GM20000 (cell line): ENCODE results near the gene DIS3L2.

Experiments used
- DNase-seq: peaks from one replicate; pipeline ENCODE4 v3.0.0; 2012; ENCODE audit warnings: low spot score
- TF ChIP-seq, protein P1 (sequence below): IDR thresholded peaks from 2 replicates; pipeline ENCODE4 v1.5.1; 2012; ENCODE audit warnings: mild to moderate bottlenecking, control low read depth; ENCODE audit errors: extremely low read depth, missing control alignments

Gene DIS3L2

DNA sequence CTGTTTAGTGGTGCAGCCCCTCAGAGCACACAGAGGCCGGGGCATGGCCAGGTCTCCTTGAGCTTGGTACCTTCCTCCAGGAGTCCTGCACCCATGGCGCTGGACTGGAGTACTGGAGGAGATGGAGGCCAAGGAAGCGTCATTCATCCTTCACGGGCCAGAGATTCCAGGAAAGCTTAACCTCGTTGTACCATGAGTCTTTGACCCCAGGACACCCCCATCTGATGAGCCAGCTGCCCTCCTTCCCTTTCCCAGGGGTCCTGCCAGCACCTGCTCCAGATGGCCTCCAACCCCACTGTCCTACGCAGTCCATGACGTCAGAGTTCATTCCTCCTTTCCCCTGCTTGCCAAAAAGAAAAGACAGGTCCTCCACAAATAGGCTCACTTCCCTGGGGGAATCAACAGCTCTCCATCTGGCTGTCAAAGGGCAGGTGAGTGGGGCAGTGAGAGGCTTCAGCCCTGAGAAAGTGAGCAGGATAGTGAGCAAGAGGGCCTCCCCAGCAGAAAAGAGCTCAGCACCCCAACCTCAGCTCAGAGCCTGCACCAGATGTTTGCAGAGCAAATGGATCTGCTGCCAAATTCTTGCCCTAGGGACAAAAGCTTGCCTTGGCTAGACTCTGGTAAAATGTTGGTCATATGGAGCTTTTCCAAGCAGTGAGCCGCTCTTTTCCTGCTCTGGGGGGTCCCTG is 30.8 kb upstream of the DIS3L2 start:
- TF ChIP-seq, protein P1, sequence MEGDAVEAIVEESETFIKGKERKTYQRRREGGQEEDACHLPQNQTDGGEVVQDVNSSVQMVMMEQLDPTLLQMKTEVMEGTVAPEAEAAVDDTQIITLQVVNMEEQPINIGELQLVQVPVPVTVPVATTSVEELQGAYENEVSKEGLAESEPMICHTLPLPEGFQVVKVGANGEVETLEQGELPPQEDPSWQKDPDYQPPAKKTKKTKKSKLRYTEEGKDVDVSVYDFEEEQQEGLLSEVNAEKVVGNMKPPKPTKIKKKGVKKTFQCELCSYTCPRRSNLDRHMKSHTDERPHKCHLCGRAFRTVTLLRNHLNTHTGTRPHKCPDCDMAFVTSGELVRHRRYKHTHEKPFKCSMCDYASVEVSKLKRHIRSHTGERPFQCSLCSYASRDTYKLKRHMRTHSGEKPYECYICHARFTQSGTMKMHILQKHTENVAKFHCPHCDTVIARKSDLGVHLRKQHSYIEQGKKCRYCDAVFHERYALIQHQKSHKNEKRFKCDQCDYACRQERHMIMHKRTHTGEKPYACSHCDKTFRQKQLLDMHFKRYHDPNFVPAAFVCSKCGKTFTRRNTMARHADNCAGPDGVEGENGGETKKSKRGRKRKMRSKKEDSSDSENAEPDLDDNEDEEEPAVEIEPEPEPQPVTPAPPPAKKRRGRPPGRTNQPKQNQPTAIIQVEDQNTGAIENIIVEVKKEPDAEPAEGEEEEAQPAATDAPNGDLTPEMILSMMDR, result no peak
- no peak for DNase-seq

DNA sequence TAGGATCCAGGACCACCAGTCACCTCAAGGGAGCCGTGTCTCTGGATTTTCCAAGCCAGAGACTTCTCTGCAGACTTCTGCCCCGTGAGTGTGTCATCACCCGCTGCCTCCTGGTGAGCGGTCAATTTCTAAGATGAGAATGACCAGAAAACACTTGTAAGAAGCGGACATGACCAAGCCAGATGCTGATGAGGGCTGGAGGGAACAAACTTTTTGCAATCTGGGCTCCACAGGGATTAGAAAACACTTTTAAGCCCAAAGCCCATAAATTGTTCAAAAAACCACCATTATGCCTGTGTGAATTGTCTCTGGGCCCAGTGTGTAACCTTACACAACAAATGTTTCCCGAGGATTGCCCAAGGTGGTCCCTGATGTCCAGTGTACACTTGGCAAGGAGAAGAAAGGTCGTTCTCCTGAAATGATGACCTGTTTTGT is 30.0 kb upstream of the DIS3L2 start:
- DNase-seq, result no peak
- TF ChIP-seq, protein P1, result no peak

DNA sequence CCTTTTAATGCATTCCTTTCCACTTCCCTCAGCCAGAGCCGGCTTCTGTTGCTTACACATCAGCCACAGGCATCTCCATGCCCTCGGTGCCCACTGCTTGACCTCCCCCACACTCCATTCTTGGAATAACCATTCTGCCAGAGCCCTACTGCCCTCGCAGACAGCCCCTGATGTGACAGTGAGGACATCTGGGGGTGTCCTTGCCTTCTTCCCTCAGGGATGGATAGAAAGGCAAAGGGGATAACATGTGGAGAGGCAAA is 28.9 kb upstream of the DIS3L2 start:
- TF ChIP-seq, protein P1, result no peak
- DNase-seq, result no peak

DNA sequence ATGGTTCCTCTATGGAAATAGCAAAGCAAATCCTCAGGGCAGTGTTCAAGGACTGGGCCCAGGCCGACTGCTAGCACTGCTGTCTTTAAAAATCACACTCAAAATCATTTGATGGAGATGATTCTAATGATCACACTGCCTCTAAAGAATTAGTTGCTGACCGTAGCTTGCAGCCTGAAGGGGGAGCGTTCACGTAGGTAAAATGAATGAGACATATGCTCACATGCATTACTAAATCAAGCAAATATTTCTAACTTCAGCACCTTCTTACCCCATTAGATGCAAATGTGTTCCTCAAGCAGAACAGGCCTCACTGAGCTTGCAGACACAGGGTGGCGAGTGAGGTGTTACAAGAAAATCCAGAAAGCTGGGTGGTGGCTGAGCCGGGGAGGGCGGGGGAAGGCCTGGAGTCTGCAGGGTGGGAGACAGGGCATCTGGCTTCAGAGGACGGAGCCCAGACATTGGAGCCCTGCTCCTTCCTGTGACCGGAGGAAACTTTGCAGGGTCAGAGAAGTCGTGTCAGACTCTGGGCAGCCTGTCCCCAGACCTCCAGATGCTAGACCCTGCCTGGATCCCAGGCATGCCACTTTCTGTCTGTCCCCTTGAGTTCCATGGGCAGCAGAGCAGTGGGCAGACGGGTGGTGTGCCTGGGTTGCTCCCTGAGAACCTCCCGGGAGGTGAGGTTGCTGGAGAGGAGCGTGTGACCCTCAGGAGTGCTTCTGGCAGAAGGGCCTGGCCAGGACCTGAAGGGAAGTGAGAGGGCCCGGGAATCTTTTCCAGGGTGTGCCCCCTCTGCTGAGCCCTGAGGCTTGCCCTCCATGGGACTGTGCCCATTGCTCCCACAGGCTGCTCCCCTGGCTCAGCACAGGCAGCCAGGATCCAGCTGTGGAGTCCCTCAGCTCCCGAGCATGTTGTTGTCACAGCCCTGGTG is 28.3 kb upstream of the DIS3L2 start:
- DNase-seq, result no peak
- TF ChIP-seq, protein P1, result no peak

DNA sequence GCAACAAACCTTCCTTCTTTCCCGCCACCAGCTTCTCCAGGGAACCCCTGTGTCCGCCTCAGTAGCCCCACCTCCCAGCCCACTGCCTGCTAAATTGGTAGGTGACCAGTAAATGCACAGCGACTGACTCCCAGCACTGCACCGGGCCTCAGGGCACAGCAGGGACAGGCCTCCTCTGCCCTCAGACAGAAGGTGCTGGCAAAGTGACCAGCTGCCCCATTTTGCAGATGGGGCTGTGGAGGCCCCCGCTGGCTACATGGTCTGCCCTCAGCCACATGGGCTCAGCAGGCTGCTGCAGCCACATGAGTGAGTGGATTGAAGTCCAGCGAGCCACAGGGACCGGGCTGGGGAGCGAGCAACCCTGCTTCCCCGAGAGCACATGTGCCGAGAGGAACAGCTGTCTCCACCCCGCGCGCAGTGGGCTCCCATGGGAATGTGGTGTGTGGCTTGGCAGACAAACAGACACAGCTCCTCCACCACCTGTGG is 27.6 kb upstream of the DIS3L2 start:
- TF ChIP-seq, protein P1, result no peak

DNA sequence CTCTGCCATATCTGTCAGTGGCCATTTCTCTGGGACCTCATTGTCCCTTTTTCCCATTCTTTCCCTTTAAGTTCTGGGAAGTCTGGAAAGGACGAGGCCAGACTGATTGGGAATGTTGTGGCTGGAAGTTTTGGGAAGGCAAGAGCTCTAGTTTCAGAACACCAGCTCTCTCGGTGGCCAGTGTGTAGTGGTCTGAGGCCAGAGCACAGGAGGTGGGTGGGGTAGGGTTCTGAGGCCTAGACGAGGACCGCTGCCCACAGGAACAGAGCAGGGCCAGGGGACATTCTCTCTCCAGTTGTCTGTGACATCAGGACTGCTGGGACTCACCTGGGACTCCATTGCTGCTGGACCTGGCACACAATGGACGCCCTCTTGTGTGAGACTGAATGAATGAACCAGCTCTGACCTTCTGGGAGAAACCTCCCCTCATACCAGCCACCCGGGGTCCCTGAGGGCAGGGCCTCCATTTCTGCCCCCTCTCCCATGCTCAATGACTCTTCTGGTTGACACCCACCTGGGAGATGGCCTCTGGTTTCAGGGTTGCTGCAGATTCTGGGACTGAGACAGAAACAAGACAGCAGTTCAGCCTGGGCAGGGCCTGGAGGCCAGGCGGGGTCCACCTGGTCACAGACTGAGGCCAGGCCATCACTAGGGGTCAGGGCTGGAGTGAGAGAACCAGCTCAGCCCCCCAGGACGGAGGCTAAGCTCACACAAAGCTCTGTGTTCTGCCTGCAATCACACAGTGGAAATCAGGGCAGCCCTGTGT is 26.9 kb upstream of the DIS3L2 start:
- no peak for DNase-seq
- TF ChIP-seq, protein P1, result no peak

More for the DNA sequence above, 27.6 kb upstream of the DIS3L2 start:
- DNase-seq, result peak; percentile 7

DNA sequence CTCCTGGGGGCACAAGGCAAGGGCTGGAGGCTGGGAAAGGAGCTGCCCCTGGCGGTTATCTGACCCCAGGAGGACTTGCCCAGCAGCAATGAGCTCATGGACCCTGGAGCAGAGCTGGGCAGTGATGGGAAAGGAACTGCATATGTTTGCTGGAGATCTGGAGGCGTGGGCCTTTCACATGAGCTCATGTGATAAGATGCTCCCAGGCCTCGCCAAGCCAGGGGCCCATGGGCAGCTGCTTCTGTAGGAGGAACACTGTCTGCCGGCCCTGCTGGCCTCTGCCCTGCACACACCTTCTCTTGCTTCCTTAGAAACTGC is 26.3 kb upstream of the DIS3L2 start:
- TF ChIP-seq, protein P1, result no peak
- no peak for DNase-seq
